BJ (cell line): ENCODE data around the gene HIPK3. TPM values are rescaled to one million over a fixed set of nuclear protein-coding genes. Genes with fewer than 3 reads are reported as not detected.

Source experiments
- CTCF ChIA-PET: fragments of 350-600 bp; formaldehyde crosslinking; extraction: SDS; loops from one replicate; lab custom pipeline; 2021; ENCODE audit warnings: antibody characterized with exemption, inconsistent platforms; lab: Yijun Ruan, JAX
- POLR2A ChIA-PET: fragments of 300-600 bp; sonication (Branson Sonifier 250); formaldehyde crosslinking; extraction: SDS; loops from one replicate; lab custom pipeline; 2021; ENCODE audit warnings: antibody characterized with exemption; lab: Charles Lee
- DNase-seq: peaks from one replicate; pipeline ENCODE4 v3.0.0-alpha.2; 2011; ENCODE audit warnings: low read depth
- H3K27me3 ChIP-seq: 2 replicates; pipeline ENCODE4 v1.6.0; 2011; ENCODE audit warnings: low read length; ENCODE audit not compliant: control insufficient read depth, insufficient read depth
- H3K36me3 ChIP-seq: 2 replicates; pipeline ENCODE4 v1.5.1; 2011; ENCODE audit warnings: low read length; ENCODE audit not compliant: control insufficient read depth, insufficient read depth
- H3K4me3 ChIP-seq: 2 replicates; pipeline ENCODE4 v1.5.1; 2011; ENCODE audit warnings: low read depth, mild to moderate bottlenecking, control low read depth, low read length
- CTCF ChIP-seq: IDR thresholded peaks from 2 replicates; pipeline ENCODE4 v1.5.1; 2011; ENCODE audit warnings: low read depth, mild to moderate bottlenecking, control low read depth, inconsistent platforms, low read length, moderate library complexity; ENCODE audit not compliant: insufficient read depth
- polyA plus RNA-seq: library from polyadenylated mRNA; depleted of rRNA; stranded (reverse); fragments of >200 nt; gene quantifications from 2 replicates; pipeline ENCODE4 v1.2.3, GENCODE V29; 2011

Gene HIPK3
- polyA plus RNA-seq, 1 experiment, result 18.9 TPM

GRCh38 chr11:33387996-33388395 lies 130.8 kb downstream of the HIPK3 start:
- no peak for DNase-seq
- Histone ChIP-seq H3K36me3 (no peaks in the 10 kb centered on the region), H3K4me3 (no peak overlapping the region), H3K27me3 (no peaks in the 10 kb centered on the region)
- TF ChIP-seq CTCF, result no peak
- ChIA-PET POLR2A (no interaction called here), CTCF (no interaction called here)

GRCh38 chr11:33388793-33389525 lies 131.8 kb downstream of the HIPK3 start:
- CTCF ChIA-PET, result interaction anchor here (0.8 to 1.7 kb wide), 3 partner anchors 9 to 299 kb away, joined by 3 to 5 read pairs (median 3); no protein-coding TSS in a partner anchor

GRCh38 chr11:33389635-33390034 lies 132.5 kb downstream of the HIPK3 start:
- DNase-seq, result no peak
- ChIA-PET CTCF (interaction anchor here (0.6 to 1.7 kb wide), 5 partner anchors 9 to 298 kb away, joined by 3 to 5 read pairs (median 3); no protein-coding TSS in a partner anchor), POLR2A (no interaction called here)
- no peak for TF ChIP-seq CTCF
- no peaks in the 10 kb centered on the region for H3K27me3 ChIP-seq
- no peak overlapping the region for H3K4me3 ChIP-seq
- H3K36me3 ChIP-seq, result no peaks in the 10 kb centered on the region

More at GRCh38 chr11:33388793-33389525, 131.8 kb downstream of the HIPK3 start:
- POLR2A ChIA-PET, result no interaction called here
- H3K27me3 ChIP-seq, result no peaks in the 10 kb centered on the region
- no peaks in the 10 kb centered on the region for H3K36me3 ChIP-seq
- no peak for DNase-seq
- no peak for TF ChIP-seq CTCF
- no peak overlapping the region for H3K4me3 ChIP-seq

- ChIA-PET POLR2A (no interaction called here), CTCF (no interaction called here)
- H3K36me3 ChIP-seq, result no peaks in the 10 kb centered on the region
Measured at GRCh38 chr11:33390944-33391892, 134.0 kb downstream of the HIPK3 start.

More at GRCh38 chr11:33390944-33391892, 134.0 kb downstream of the HIPK3 start:
- H3K27me3 ChIP-seq, result no peaks in the 10 kb centered on the region
- DNase-seq, result no peak
- no peak overlapping the region for H3K4me3 ChIP-seq
- TF ChIP-seq CTCF, result no peak
